ENCODE measurements around the gene ZBTB25.

- TF ChIP-seq POLR2A (IDR thresholded peaks at IDR 0.05) (no peak), CTCF (IDR thresholded peaks at IDR 0.05) (peak in 1 of 6 experiments; percentile 6), POLR2AphosphoS5 (IDR thresholded peaks at IDR 0.05) (no peak)
Observed at GRCh38 chr14:64465191-64465822, 38.3 kb downstream of the ZBTB25 start, which contains the start of gene AKAP5.

Measured in upper lobe of left lung (tissue), 4 donors.